ENCODE results near the gene INPP4A.

INPP4A gene

DNA sequence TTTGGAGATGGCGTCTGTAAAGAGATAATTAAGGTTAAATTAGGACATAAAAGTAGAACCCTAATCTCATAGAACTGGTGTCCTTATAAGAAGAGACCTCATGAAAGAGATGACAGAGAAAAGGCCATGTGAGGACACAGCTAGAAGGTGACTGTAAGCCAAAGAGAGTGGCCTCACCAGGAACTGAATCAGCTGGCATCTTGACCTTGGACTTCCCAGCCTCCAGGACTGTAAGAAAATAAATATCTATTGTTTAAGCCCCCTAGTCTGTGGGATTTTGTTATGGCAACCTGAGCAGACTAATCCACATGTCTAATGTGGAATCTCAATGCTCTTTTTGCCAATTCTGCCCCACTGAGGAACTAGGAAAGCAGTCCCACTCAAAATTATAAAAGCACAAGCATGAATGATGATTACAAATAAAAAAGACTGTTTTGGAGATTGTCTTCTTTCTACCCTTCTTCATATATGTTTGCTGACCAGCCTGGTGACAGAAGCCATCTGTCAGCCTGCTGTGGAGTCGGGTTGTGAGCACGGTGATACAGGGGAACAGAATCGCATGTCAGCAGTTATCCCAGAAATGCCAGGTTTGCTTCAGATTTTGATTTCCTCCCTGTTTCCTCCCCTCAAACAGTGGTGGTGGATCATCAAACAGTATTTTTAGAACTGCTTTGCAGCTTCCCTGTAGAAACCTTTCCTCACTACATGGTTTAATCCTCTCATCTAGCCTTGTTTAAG, 54.2 kb downstream of the INPP4A start:
- no peak for DNase-seq

- no peak for DNase-seq
Measured at GRCh38 chr2:98500561-98500960, 55.9 kb downstream of the INPP4A start.

GRCh38 chr2:98501223-98501622, 56.6 kb downstream of the INPP4A start:
- no peak for DNase-seq

DNA sequence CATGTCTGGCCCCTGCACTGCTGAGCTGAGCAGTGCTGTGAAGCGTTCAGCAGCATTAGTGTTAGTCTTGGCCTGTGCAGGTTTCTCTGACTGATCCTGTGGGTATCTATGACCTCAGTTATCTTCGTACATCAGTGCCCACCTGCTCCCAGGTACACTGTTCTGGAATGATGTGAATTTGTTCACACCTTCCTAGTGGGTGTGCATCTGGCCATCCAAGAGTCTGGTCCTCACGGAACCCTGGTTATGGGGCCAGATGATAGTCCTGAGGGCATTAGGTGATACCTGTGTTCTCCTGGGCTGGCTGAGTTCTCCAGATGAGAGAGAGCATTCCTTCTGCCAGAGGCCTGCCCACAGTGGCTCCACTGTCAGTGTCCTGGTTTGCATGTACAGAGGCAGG, 57.2 kb downstream of the INPP4A start:
- no peak for DNase-seq

- peak; percentile 51 for DNase-seq
Measured at GRCh38 chr2:98502556-98503335, 58.1 kb downstream of the INPP4A start.

DNA sequence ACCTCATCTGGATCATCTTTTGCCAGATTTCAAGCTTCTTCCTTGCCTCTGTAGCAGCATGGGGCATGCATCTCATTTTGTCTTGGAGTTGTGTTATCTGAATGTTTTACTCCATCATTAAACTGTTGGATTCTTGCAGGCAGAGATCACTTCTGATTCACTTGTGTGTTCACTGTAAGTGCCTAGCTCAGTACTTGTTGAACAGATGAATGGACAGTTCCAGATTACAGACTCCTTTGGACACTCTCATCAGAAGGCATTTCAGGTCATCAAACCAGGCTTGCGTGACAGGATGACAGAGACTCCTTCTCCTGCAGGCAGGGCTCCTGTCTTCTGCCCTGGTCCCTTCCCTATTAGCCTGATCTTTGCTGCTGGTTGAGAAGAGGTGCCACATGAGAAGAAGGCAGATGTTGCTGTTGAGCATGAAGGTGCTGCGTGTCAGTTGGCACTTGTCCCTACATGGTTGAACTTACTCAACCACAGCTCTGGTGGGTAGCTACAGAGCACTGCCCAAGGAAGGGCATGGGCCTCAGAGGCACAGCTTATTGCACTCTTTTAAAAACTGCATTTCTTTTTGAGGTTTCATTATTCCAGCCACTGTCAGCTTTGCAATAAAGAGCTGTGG, 58.9 kb downstream of the INPP4A start:
- no peak for DNase-seq

- no peak for DNase-seq
Measured at GRCh38 chr2:98504381-98505109, 59.9 kb downstream of the INPP4A start.

DNA sequence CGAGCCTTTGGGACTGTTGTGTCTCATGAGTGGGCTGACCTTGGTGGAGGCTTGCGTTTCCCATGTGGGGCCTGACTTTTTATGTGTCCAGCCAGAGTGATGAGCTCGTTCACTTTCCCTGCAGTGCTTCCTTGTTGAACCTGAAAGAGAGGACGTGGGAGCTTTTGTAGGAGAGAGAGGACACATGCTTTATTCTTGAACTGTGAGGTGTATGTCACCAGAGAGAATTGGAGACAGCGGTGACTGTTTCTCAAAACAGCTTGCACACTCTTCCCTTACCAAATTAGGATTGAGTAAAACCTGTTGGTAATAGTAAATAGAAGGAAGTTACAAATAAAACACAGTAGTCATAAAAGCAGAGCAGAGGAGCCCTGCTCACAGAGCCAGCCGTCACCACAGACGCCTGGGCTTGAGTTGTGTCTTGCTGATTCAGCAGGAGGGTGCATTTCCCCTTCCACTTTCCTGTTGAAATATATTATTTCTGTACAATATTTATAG, 60.7 kb downstream of the INPP4A start:
- no peak for DNase-seq

- DNase-seq, result no peak
Measured at GRCh38 chr2:98505971-98506664, 61.5 kb downstream of the INPP4A start.

- DNase-seq, result no peak
Measured at GRCh38 chr2:98506881-98507280, 62.2 kb downstream of the INPP4A start.

- no peak for DNase-seq
Measured at GRCh38 chr2:98507461-98507860, 62.8 kb downstream of the INPP4A start.

GRCh38 chr2:98507891-98508708, 63.4 kb downstream of the INPP4A start:
- no peak for DNase-seq

GRCh38 chr2:98508709-98509066, 64.0 kb downstream of the INPP4A start:
- no peak for DNase-seq

DNA sequence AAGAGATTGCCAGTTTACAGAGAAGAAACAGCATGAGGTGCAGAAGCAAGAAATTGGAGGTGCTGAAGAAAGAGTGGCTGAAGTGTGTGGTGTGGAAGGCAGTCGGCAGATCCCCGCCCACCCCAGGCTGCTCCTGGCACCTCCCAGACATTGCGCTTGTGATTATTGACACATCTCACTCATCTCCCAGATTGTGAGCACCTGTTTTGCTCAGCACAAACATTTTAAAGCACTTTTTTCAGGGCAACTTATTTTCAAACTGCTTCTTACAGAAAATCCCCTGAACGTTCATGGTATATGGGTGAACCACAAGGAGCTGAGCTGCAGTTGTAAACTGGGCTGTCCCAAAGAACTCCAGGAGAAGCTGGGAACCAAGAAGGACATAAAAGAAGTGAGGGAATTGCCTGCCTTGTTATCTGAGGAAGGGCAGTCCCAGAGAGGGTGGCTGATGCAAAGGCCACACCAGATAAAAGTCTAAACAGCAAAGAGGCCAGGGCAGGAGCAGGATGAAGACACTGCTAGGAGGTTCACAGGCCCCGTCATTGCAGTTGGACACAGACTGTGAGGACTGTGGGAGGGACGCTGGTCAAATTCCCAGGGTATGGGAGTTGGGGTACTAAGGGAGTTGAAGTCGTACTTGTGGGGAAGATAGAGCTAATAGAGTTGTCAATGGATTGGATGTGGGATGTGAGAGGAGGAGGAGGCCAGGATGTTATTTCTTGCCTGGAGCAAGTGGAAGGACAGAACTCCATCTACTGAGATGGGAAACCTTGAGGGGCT, 65.1 kb downstream of the INPP4A start:
- no peak for DNase-seq

- DNase-seq, result no peak
Measured at GRCh38 chr2:98510322-98510662, 65.6 kb downstream of the INPP4A start.

DNA sequence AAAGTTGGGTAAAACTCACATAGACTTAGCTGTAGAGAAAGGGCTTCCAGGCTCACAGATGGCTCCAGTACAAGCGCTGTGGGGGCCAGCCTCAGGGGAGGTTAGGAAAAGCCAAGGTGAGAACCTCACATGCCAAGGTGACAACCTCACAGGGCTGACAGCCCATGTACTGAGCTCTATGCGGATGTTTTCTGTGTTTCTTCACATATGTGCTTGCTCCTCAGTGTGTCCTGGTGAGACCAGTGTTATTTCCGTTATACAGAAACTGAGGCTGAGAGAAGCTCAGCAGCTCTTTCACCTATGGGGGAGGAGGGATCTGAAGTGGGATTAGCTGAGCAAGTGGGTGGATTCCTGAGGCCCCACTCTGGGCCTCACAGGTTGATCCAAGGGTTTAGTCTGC, 67.3 kb downstream of the INPP4A start:
- no peak for DNase-seq

DNA sequence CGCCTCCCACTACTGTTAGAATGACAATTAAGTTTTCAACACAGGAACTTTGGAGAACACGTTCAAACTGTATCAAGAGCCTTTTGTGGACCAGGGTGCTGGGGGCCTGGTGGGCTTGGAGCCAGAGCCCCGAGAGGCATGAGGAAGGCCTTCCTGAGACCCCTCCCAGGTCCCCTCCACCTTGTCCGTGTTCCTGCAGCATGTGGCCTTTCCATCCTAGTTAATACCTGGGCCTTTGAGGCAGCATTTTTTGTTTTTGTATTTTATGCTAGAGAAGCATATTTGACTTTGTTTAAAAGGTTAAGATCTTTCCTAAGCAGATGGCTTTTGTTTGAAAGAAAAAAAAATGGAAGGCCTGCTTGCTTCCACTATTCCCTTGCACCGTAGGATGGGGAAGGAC, 68.0 kb downstream of the INPP4A start:
- no peak for DNase-seq

DNA sequence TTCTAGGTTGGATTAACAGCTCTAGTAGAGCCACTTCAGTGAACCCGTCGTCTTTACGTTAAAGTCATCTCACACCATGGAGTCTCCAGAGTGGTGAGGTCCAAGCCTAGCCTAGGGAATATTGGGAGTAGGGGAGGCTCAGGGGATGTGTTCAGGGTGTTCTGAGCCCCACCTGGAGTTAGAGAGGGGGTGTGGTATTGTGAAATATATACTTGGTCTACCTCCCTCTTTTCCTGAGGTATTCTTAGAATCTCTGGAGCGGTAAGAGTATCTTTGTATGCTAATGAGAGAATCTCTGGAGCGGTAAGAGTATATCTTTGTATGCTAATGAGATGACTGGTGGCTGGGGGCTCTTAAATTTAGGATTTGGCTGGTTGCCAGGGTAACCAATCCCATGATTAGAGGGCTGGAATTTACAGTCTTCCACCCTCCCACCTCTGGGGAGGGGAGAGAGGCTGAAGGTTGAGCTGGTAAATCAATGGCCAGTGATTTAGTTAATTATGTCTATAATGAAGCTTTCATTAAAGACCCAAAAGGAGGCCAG, 69.5 kb downstream of the INPP4A start:
- no peak for DNase-seq

- DNase-seq, result no peak
Measured at GRCh38 chr2:98514879-98515249, 70.2 kb downstream of the INPP4A start.

- peak; percentile 26 for DNase-seq
Measured at GRCh38 chr2:98515250-98515991, 70.8 kb downstream of the INPP4A start.
